ENCODE results near the gene DNAJB4.
"Not testable (repeated sequence)": the region's sequence is repeated elsewhere in the genome, so short reads cannot be mapped to it uniquely, and the experiment has no call there.

The DNAJB4 gene

GRCh38 chr1:78064886-78065285, 60.1 kb downstream of the DNAJB4 start:
- DNase-seq (ENCODE audit: low read depth in 3 of 3) = not testable (repeated sequence)
